ENCODE data around the gene LRCH1.

The LRCH1 gene

GRCh38 chr13:46682015-46682414, 129.0 kb downstream of the LRCH1 start:
- no peak overlapping the region for H3K4me3 Mint-ChIP-seq
- no peaks in the 10 kb centered on the region for H3K9me3 Mint-ChIP-seq
- peaks cover 16% of the 10 kb centered on the region for H3K36me3 Mint-ChIP-seq
- peaks cover 15% of the 10 kb centered on the region for H3K4me1 Mint-ChIP-seq
- H3K27me3 Mint-ChIP-seq, result no peaks in the 10 kb centered on the region
- no peak overlapping the region for H3K27ac Mint-ChIP-seq

DNA sequence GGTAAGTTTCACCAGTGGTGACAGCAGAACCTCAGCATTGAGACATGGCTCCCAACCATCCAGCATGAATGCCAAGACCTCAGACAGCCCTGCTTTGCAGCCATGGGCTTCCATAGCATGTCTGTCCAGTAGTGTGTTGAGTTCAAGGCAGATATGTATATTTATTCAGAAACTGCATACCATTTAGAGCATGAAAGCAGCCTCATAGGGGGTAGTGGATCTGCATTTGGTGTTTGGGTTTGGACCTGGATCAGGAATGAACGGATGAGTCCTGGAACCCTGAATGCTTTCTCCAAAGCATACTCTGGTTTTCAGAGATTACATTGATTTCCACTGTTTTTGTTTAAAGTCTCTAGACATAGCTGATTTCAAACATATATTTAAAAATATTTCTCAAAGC, 129.7 kb downstream of the LRCH1 start:
- Mint-ChIP-seq H3K4me1 (peaks cover 19% of the 10 kb centered on the region), H3K27ac (no peak overlapping the region), H3K27me3 (no peaks in the 10 kb centered on the region), H3K36me3 (peaks cover 16% of the 10 kb centered on the region), H3K4me3 (no peak overlapping the region), H3K9me3 (no peaks in the 10 kb centered on the region)

DNA sequence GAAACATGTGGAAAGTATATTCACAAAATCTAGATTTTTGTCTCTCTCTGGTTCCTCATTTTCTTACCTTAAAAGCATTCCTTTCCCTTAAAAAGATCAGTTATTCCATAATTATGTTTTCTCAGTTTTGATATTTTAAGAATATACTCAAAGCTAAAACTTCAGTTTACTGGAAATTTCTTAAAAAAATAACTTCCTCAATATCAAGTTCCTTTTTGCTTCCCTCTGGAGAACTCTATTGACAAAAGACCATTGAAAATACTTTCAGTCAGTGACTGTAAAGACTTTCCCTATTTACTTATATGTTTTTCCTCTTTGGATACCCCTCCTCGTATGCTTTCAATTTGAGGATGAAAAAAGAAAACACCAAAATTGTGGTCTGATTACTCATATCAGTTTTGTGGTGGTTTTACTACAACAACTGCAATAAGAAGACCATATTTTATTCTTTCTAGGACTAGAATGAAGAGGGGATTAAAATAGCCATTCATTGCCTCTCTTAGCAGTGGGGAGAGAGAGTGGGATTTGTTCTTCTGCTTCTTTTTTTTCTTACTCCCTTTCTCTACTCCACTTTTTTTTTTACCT, 130.8 kb downstream of the LRCH1 start:
- Mint-ChIP-seq H3K27me3 (no peaks in the 10 kb centered on the region), H3K9me3 (no peaks in the 10 kb centered on the region), H3K4me3 (no peak overlapping the region), H3K36me3 (peaks cover 16% of the 10 kb centered on the region), H3K4me1 (peaks cover 25% of the 10 kb centered on the region), H3K27ac (no peak overlapping the region)

- peaks cover 25% of the 10 kb centered on the region for H3K4me1 Mint-ChIP-seq
- H3K4me3 Mint-ChIP-seq, result no peak overlapping the region
- no peaks in the 10 kb centered on the region for H3K27me3 Mint-ChIP-seq
- H3K27ac Mint-ChIP-seq, result no peak overlapping the region
- no peaks in the 10 kb centered on the region for H3K9me3 Mint-ChIP-seq
- H3K36me3 Mint-ChIP-seq, result peaks cover 16% of the 10 kb centered on the region
Observed at GRCh38 chr13:46684287-46685001, 131.5 kb downstream of the LRCH1 start.

DNA sequence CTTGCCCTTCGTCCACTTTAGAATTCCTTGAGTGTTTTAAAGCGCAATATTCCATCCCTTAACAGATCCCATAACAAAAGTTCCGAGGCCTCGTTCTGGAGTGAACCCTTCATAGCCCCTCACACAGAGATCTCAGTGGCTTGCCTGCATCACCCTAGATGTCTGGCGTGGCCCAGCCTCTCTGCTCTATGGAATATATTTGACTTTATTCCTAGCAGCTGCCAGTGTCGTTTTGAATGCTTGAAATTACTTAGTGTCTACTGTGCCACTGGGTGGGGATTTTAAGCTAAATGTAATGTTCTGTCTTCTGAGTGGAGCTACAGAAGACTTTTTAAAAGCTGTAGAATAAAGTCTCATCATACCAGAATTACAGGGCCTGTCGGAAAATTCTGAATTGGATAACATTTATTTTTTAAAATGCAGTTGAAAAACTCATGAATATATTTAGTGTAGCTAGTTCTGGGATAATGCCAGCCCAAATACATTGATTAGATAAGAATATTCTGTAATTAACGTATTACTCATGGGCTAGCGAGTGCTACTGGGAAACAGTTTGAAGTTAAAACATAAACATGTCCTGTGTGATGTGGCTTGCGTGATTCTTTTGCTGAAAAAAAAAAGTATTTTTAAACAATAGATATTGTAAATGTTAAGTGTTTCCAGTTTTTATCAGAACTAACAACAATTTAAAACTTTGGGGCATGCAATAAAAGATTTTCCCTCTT, 132.2 kb downstream of the LRCH1 start:
- no peak overlapping the region for H3K4me3 Mint-ChIP-seq
- H3K9me3 Mint-ChIP-seq, result no peaks in the 10 kb centered on the region
- peaks cover 16% of the 10 kb centered on the region for H3K36me3 Mint-ChIP-seq
- H3K27me3 Mint-ChIP-seq, result no peaks in the 10 kb centered on the region
- H3K27ac Mint-ChIP-seq, result no peak overlapping the region
- H3K4me1 Mint-ChIP-seq, result peaks cover 25% of the 10 kb centered on the region

DNA sequence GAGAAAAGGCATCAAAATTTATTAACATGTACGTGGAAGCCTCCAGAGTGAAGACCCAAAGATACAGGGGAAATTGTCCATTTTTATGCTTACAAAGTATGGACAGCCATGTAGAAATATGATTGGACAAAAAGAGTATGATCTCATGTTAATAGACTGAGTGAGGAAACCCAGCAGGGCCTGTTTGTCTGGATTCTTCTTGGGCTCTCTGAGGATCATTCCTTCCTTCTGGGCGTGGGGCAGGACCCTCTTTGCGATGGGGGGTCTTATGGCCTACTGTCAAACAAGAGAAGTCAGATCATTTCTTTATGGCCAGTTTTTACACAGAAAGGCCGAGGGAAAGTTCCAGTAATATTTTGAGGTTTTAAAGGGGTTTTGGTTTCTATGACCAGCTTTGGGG, 133.2 kb downstream of the LRCH1 start:
- H3K27me3 Mint-ChIP-seq, result no peaks in the 10 kb centered on the region
- H3K27ac Mint-ChIP-seq, result no peak overlapping the region
- peaks cover 18% of the 10 kb centered on the region for H3K36me3 Mint-ChIP-seq
- no peak overlapping the region for H3K4me3 Mint-ChIP-seq
- no peaks in the 10 kb centered on the region for H3K9me3 Mint-ChIP-seq
- peaks cover 25% of the 10 kb centered on the region for H3K4me1 Mint-ChIP-seq

GRCh38 chr13:46687810-46688209, 134.8 kb downstream of the LRCH1 start:
- Mint-ChIP-seq H3K27me3 (no peaks in the 10 kb centered on the region), H3K4me1 (peaks cover 25% of the 10 kb centered on the region), H3K9me3 (no peaks in the 10 kb centered on the region), H3K36me3 (peaks cover 23% of the 10 kb centered on the region), H3K27ac (no peak overlapping the region), H3K4me3 (no peak overlapping the region)

DNA sequence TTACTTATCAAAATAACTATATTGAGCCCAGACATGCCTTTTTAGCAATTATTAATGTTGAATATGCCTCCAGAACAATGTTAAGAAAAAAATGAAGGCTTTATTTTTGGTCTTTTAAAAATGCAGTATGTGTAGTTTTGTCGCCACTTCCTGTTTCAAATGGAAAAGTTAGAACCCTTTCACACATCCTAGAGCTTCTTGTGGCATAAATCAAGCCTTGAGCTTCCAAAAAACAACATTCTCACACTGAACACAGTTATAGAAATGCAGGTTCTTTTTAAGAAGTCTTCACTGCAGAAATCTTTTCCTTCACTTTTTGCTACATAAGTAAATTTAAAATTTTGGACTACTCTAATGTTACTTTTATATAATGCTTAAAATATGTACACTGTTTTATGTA, 135.3 kb downstream of the LRCH1 start:
- no peak overlapping the region for H3K27ac Mint-ChIP-seq
- H3K36me3 Mint-ChIP-seq, result peaks cover 20% of the 10 kb centered on the region
- peaks cover 25% of the 10 kb centered on the region for H3K4me1 Mint-ChIP-seq
- H3K27me3 Mint-ChIP-seq, result no peaks in the 10 kb centered on the region
- no peaks in the 10 kb centered on the region for H3K9me3 Mint-ChIP-seq
- H3K4me3 Mint-ChIP-seq, result no peak overlapping the region

DNA sequence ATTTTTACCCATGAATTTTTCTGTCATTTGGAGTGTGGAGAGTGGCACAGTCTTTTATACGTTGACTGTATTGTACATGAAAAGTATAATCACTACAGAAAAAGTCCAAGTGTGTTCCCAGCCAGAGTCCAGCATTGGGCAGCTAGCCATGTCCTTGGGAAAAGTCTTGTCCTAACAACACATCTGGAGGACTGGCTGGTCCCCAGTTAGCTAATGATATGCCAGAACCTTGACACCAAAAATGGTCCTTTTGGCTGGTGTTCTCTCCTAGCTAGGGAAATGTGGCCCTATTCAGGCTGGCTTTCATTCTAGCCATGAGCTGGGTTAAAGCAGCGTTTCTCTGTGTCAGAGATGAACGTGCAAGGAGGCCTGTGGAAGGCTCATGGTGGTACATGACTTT, 145.0 kb downstream of the LRCH1 start:
- Mint-ChIP-seq H3K27ac (no peak overlapping the region), H3K4me1 (no peaks in the 10 kb centered on the region), H3K4me3 (no peak overlapping the region), H3K36me3 (peaks cover 33% of the 10 kb centered on the region), H3K27me3 (no peaks in the 10 kb centered on the region), H3K9me3 (no peaks in the 10 kb centered on the region)

- Mint-ChIP-seq H3K4me1 (no peaks in the 10 kb centered on the region), H3K27me3 (no peaks in the 10 kb centered on the region), H3K27ac (no peak overlapping the region), H3K4me3 (no peak overlapping the region), H3K36me3 (peaks cover 35% of the 10 kb centered on the region), H3K9me3 (no peaks in the 10 kb centered on the region)
Observed at GRCh38 chr13:46698910-46699460, 146.0 kb downstream of the LRCH1 start.

DNA sequence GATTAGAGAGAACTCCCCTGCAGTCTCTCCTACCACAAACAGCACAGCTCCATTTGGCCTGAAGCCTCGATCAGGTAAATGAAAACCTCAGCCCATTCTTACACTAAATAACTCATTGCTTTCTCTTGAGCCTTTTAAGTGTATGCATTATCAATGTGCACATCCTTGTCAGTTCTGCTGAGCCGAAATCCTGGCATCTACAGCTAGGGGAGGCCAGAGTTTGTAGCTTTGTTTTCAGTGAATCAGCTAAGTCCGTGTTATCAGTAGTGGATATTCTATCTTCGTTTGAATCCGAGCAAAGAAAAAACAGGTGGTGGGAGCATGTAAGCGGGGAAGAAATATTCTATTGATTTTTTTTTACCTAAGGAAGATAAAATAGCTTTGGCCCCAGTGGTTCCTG, 159.6 kb downstream of the LRCH1 start:
- H3K4me3 Mint-ChIP-seq, result no peak overlapping the region
- H3K27me3 Mint-ChIP-seq, result no peaks in the 10 kb centered on the region
- peaks cover 12% of the 10 kb centered on the region for H3K36me3 Mint-ChIP-seq
- H3K27ac Mint-ChIP-seq, result no peak overlapping the region
- H3K9me3 Mint-ChIP-seq, result no peaks in the 10 kb centered on the region
- H3K4me1 Mint-ChIP-seq, result no peaks in the 10 kb centered on the region

DNA sequence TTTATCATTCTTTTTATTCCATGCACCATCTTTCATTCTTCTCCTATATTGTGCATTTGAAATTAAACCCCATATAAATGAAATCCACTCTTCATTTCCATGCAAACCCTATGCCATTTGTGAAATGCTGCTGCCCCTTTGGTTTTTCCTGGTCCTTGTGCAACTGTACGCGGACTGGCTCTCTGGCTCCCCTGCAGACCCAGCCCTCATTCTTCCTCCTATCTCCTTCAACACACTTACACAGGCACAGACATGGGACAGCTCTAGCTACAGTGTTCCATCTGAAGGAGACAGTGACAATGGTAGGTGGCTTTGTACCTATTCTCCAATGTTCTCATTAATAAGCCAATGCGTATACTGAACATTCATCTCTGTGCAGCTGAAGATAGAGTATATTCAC, 162.4 kb downstream of the LRCH1 start:
- Mint-ChIP-seq H3K27me3 (no peaks in the 10 kb centered on the region), H3K27ac (no peak overlapping the region), H3K4me1 (no peaks in the 10 kb centered on the region), H3K36me3 (peaks cover 8% of the 10 kb centered on the region), H3K4me3 (no peak overlapping the region), H3K9me3 (no peaks in the 10 kb centered on the region)

- H3K27ac Mint-ChIP-seq, result no peak overlapping the region
- H3K4me1 Mint-ChIP-seq, result no peaks in the 10 kb centered on the region
Observed at GRCh38 chr13:46716821-46717220, 163.9 kb downstream of the LRCH1 start.

GRCh38 chr13:46717275-46717674, 164.3 kb downstream of the LRCH1 start:
- H3K27me3 Mint-ChIP-seq, result no peaks in the 10 kb centered on the region
- H3K4me3 Mint-ChIP-seq, result no peak overlapping the region
- no peak overlapping the region for H3K27ac Mint-ChIP-seq
- no peaks in the 10 kb centered on the region for H3K9me3 Mint-ChIP-seq
- H3K4me1 Mint-ChIP-seq, result no peaks in the 10 kb centered on the region
- peaks cover 7% of the 10 kb centered on the region for H3K36me3 Mint-ChIP-seq

More at GRCh38 chr13:46716821-46717220, 163.9 kb downstream of the LRCH1 start:
- no peak overlapping the region for H3K4me3 Mint-ChIP-seq
- H3K9me3 Mint-ChIP-seq, result no peaks in the 10 kb centered on the region
- peaks cover 8% of the 10 kb centered on the region for H3K36me3 Mint-ChIP-seq
- H3K27me3 Mint-ChIP-seq, result no peaks in the 10 kb centered on the region

- Mint-ChIP-seq H3K27ac (peak overlapping the region; percentile 18), H3K36me3 (peaks cover 7% of the 10 kb centered on the region), H3K4me1 (no peaks in the 10 kb centered on the region), H3K9me3 (no peaks in the 10 kb centered on the region), H3K4me3 (no peak overlapping the region), H3K27me3 (no peaks in the 10 kb centered on the region)
Observed at GRCh38 chr13:46717856-46718255, 164.9 kb downstream of the LRCH1 start.

GRCh38 chr13:46720189-46720588, 167.2 kb downstream of the LRCH1 start:
- Mint-ChIP-seq H3K27ac (peak overlapping the region; percentile 44), H3K36me3 (peaks cover 18% of the 10 kb centered on the region), H3K4me1 (no peaks in the 10 kb centered on the region), H3K9me3 (no peaks in the 10 kb centered on the region), H3K27me3 (no peaks in the 10 kb centered on the region), H3K4me3 (no peak overlapping the region)
